Breast epithelium (tissue), 4 donors: ENCODE measurements around the gene NGDN. TPM values are rescaled to one million over a fixed set of nuclear protein-coding genes. Genes with fewer than 3 reads are reported as not detected.

Experiments
- DNase-seq, 2 donors: peaks; one replicate each; pipeline ENCODE4 v3.0.0-alpha.2; 2019; ENCODE audit warnings: low spot score in 2 of 2
- H3K27ac ChIP-seq, 2 donors: fragments of 200-600 bp; sonication (generic) in 1 of 2; one replicate each; pipeline ENCODE4 v1.5.1; 2016 to 2019; ENCODE audit warnings: mild to moderate bottlenecking in 1 of 2
- H3K27me3 ChIP-seq, 2 donors: fragments of 200-600 bp; sonication (generic) in 1 of 2; one replicate each; pipeline versions ENCODE4 v1.5.1 to v1.6.0; 2017 to 2019; ENCODE audit warnings: control low read depth in 1 of 2, mild to moderate bottlenecking in 1 of 2
- H3K36me3 ChIP-seq: fragments of 200-600 bp; one replicate; pipeline ENCODE4 v1.5.1; 2019
- H3K4me1 ChIP-seq, 2 donors: fragments of 200-600 bp; sonication (generic); one replicate each; pipeline ENCODE4 v1.5.1; 2016 to 2019; ENCODE audit warnings: control low read depth in 1 of 2
- H3K4me3 ChIP-seq, 3 donors: fragments of 200-600 bp; sonication (generic); 1 replicate in 2 of 3; 2 replicates in 1 of 3; pipeline ENCODE4 v1.5.1; 2016 to 2019; ENCODE audit warnings: mild to moderate bottlenecking in 3 of 3, moderate library complexity in 2 of 3
- H3K9me3 ChIP-seq, 2 donors: fragments of 200-600 bp; sonication (generic) in 1 of 2; one replicate each; pipeline ENCODE4 v1.5.1; 2016 to 2019; ENCODE audit warnings: control low read depth in 1 of 2
- POLR2A ChIP-seq: fragments of 450-650 bp; IDR thresholded peaks from one replicate; pipeline ENCODE4 v1.6.1; 2016; ENCODE audit warnings: antibody characterized with exemption, mild to moderate bottlenecking, moderate library complexity
- POLR2AphosphoS5 ChIP-seq, 3 donors: sonication (generic); formaldehyde crosslinking; IDR thresholded peaks; one replicate each; pipeline ENCODE4 v1.6.1; 2017; ENCODE audit warnings: antibody characterized with exemption in 3 of 3
- intact Hi-C: fragments of 100-400 bp; cut with DNase I; formaldehyde crosslinking; loops from one replicate; pipeline ENCODE4 v1.15.1; 2023; ENCODE audit warnings: low total_unique reads
- total RNA-seq, 3 donors: library from RNA; depleted of rRNA; stranded (reverse); fragments of >200 nt; gene quantifications; one replicate each; pipeline ENCODE4 v1.1.0, GENCODE V29; 2016
- TF ChIP-seq, protein P1 (sequence below), 3 donors: fragments of 450-650 bp; IDR thresholded peaks; one replicate each; pipeline ENCODE4 v1.5.1; 2016 to 2017; ENCODE audit warnings: antibody characterized with exemption in 3 of 3, mild to moderate bottlenecking in 3 of 3, moderate library complexity in 3 of 3

The NGDN gene
- total RNA-seq, 3 donors from 2014 or later = 39.8 to 58.8 (median 42.3) TPM

DNA sequence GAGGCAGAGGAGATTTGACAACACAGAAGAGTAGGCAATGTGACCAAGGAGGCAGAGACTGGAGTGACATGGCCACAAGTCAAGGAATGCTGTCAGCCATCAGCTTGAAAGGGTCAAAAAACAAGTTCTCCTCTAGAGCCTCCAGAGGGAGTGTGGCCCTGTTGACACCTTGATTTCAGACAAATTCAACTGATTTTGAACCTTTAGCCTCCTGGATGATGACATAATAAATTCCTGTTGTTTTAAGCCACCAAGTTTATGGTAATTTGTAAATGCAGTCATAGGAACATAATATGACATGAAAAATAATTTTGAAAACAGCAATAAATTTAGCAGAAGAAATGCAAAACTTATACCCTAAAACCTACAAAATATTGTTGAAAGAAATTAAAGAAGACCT, 8.5 kb upstream of the NGDN start:
- Histone ChIP-seq H3K9me3 (no peaks in the 10 kb centered on the region), H3K27ac (no peak overlapping the region), H3K4me1 (no peaks in the 10 kb centered on the region), H3K36me3 (no peaks in the 10 kb centered on the region), H3K4me3 (no peak overlapping the region), H3K27me3 (no peaks in the 10 kb centered on the region)
- intact Hi-C loops = no loop called here
- TF ChIP-seq, protein P1, sequence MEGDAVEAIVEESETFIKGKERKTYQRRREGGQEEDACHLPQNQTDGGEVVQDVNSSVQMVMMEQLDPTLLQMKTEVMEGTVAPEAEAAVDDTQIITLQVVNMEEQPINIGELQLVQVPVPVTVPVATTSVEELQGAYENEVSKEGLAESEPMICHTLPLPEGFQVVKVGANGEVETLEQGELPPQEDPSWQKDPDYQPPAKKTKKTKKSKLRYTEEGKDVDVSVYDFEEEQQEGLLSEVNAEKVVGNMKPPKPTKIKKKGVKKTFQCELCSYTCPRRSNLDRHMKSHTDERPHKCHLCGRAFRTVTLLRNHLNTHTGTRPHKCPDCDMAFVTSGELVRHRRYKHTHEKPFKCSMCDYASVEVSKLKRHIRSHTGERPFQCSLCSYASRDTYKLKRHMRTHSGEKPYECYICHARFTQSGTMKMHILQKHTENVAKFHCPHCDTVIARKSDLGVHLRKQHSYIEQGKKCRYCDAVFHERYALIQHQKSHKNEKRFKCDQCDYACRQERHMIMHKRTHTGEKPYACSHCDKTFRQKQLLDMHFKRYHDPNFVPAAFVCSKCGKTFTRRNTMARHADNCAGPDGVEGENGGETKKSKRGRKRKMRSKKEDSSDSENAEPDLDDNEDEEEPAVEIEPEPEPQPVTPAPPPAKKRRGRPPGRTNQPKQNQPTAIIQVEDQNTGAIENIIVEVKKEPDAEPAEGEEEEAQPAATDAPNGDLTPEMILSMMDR (IDR thresholded peaks at IDR 0.05) = no peak
- TF ChIP-seq POLR2A = no peak
- TF ChIP-seq POLR2AphosphoS5 (IDR thresholded peaks at IDR 0.05) = no peak
- DNase-seq = no peak

GRCh38 chr14:23464700-23465099, 4.8 kb upstream of the NGDN start:
- Histone ChIP-seq H3K27me3 (no peaks in the 10 kb centered on the region), H3K4me3 (no peak overlapping the region), H3K36me3 (no peaks in the 10 kb centered on the region), H3K27ac (no peak overlapping the region), H3K9me3 (no peaks in the 10 kb centered on the region), H3K4me1 (no peaks in the 10 kb centered on the region)
- TF ChIP-seq, protein P1 (IDR thresholded peaks at IDR 0.05) = no peak
- TF ChIP-seq POLR2A (no peak), POLR2AphosphoS5 (IDR thresholded peaks at IDR 0.05) (no peak)
- intact Hi-C loops = no loop called here
- DNase-seq = no peak

DNA sequence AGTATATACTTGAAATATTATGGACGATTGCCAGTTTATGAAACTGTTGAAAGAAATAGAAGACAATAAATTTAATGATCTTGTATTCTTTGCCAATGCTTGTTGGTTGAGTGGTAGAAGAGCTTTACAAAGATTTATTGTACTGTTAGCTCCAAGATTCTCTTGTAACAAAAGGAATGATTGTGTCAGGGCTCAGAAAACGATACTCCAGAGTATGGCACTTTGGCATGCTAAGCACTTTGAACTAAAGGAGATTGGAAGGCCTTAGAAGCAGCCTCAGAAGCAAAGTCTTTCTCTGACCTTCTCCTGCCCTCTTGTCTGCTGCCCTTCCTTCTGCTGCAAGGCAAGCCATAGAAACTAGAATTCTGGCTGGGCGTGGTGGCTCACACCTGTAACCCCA, 4.2 kb upstream of the NGDN start:
- Histone ChIP-seq H3K4me1 (peaks cover 0 to 4% of the 10 kb centered on the region in 2 donors), H3K27me3 (no peaks in the 10 kb centered on the region), H3K4me3 (no peak overlapping the region), H3K36me3 (no peaks in the 10 kb centered on the region), H3K9me3 (no peaks in the 10 kb centered on the region), H3K27ac (no peak overlapping the region)
- intact Hi-C loops = no loop called here
- TF ChIP-seq POLR2A (no peak), POLR2AphosphoS5 (IDR thresholded peaks at IDR 0.05) (no peak)
- TF ChIP-seq, protein P1 (IDR thresholded peaks at IDR 0.05) = no peak
- no peak for DNase-seq

- H3K4me3 ChIP-seq = peak overlapping the region; percentile 82 to 91 (median 87)
- H3K27ac ChIP-seq = peak overlapping the region; percentile 84 to 89
- no peaks in the 10 kb centered on the region for H3K27me3 ChIP-seq
- H3K9me3 ChIP-seq = no peaks in the 10 kb centered on the region
- intact Hi-C loops = no loop called here
- DNase-seq = no peak
- TF ChIP-seq, protein P1 (IDR thresholded peaks at IDR 0.05) = no peak
- TF ChIP-seq POLR2A = no peak
- TF ChIP-seq POLR2AphosphoS5 (IDR thresholded peaks at IDR 0.05) = no peak
- H3K4me1 ChIP-seq = peaks cover 0 to 5% of the 10 kb centered on the region in 2 donors
- H3K36me3 ChIP-seq = no peaks in the 10 kb centered on the region
Measured at GRCh38 chr14:23468704-23469126, 788 bp upstream of the NGDN start.

- peak overlapping the region; percentile 83 to 89 for H3K27ac ChIP-seq
- peak overlapping the region; percentile 82 to 91 (median 87) for H3K4me3 ChIP-seq
- H3K9me3 ChIP-seq = no peaks in the 10 kb centered on the region
- peaks cover 5% of the 10 kb centered on the region for H3K36me3 ChIP-seq
- H3K4me1 ChIP-seq = peaks cover 0 to 5% of the 10 kb centered on the region in 2 donors
- DNase-seq = no peak
- no peak for TF ChIP-seq POLR2A
- no peak for TF ChIP-seq POLR2AphosphoS5 (IDR thresholded peaks at IDR 0.05)
- TF ChIP-seq, protein P1 (IDR thresholded peaks at IDR 0.05) = no peak
- H3K27me3 ChIP-seq = no peaks in the 10 kb centered on the region
- intact Hi-C loops = loop anchor here (10.0 kb wide), 1 partner anchor 145 kb away; the partner anchor contains the start of gene PABPN1
Measured at GRCh38 chr14:23469906-23470403, 452 bp downstream of the NGDN start.
